ENCODE data around the gene SLC30A7. TPM values are rescaled to one million over a fixed set of nuclear protein-coding genes. Genes with fewer than 3 reads are reported as not detected.

The SLC30A7 gene
- total and polyA plus RNA-seq, 2 of the 13 experiments (the other 11 are each of a cell fraction or from before 2014, with no cell fraction given), result 8.3 to 40.8 TPM

DNA sequence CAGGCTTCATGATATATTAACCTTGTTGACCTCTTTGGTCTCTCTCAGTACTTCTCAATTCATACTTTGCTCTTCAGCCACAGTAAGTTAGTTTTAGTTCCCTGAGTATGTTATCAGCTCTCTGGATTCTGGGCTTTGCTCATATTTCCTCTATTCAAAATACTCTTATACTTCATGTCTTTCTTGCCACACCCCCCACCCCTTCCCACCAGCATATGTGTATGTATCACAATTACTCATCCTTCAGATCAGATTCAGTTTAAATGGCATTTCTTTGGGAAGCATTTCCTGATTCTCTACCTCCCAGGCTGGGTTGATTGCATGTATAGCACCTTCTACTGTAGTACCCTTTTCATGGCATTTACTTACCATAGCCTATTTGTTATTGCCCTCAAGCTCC is 28.3 kb downstream of the SLC30A7 start (continued):
- TF ChIP-seq, protein P1, sequence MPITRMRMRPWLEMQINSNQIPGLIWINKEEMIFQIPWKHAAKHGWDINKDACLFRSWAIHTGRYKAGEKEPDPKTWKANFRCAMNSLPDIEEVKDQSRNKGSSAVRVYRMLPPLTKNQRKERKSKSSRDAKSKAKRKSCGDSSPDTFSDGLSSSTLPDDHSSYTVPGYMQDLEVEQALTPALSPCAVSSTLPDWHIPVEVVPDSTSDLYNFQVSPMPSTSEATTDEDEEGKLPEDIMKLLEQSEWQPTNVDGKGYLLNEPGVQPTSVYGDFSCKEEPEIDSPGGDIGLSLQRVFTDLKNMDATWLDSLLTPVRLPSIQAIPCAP (CRISPR knock-in tag; IDR thresholded peaks at IDR 0.05; ENCODE audit: low read depth), result no peak
- TF ChIP-seq, protein P2, sequence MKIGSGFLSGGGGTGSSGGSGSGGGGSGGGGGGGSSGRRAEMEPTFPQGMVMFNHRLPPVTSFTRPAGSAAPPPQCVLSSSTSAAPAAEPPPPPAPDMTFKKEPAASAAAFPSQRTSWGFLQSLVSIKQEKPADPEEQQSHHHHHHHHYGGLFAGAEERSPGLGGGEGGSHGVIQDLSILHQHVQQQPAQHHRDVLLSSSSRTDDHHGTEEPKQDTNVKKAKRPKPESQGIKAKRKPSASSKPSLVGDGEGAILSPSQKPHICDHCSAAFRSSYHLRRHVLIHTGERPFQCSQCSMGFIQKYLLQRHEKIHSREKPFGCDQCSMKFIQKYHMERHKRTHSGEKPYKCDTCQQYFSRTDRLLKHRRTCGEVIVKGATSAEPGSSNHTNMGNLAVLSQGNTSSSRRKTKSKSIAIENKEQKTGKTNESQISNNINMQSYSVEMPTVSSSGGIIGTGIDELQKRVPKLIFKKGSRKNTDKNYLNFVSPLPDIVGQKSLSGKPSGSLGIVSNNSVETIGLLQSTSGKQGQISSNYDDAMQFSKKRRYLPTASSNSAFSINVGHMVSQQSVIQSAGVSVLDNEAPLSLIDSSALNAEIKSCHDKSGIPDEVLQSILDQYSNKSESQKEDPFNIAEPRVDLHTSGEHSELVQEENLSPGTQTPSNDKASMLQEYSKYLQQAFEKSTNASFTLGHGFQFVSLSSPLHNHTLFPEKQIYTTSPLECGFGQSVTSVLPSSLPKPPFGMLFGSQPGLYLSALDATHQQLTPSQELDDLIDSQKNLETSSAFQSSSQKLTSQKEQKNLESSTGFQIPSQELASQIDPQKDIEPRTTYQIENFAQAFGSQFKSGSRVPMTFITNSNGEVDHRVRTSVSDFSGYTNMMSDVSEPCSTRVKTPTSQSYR (CRISPR knock-in tag; IDR thresholded peaks at IDR 0.05; ENCODE audit: borderline replicate concordance), result no peak
- TF ChIP-seq, protein P3, sequence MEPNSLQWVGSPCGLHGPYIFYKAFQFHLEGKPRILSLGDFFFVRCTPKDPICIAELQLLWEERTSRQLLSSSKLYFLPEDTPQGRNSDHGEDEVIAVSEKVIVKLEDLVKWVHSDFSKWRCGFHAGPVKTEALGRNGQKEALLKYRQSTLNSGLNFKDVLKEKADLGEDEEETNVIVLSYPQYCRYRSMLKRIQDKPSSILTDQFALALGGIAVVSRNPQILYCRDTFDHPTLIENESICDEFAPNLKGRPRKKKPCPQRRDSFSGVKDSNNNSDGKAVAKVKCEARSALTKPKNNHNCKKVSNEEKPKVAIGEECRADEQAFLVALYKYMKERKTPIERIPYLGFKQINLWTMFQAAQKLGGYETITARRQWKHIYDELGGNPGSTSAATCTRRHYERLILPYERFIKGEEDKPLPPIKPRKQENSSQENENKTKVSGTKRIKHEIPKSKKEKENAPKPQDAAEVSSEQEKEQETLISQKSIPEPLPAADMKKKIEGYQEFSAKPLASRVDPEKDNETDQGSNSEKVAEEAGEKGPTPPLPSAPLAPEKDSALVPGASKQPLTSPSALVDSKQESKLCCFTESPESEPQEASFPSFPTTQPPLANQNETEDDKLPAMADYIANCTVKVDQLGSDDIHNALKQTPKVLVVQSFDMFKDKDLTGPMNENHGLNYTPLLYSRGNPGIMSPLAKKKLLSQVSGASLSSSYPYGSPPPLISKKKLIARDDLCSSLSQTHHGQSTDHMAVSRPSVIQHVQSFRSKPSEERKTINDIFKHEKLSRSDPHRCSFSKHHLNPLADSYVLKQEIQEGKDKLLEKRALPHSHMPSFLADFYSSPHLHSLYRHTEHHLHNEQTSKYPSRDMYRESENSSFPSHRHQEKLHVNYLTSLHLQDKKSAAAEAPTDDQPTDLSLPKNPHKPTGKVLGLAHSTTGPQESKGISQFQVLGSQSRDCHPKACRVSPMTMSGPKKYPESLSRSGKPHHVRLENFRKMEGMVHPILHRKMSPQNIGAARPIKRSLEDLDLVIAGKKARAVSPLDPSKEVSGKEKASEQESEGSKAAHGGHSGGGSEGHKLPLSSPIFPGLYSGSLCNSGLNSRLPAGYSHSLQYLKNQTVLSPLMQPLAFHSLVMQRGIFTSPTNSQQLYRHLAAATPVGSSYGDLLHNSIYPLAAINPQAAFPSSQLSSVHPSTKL (CRISPR knock-in tag; IDR thresholded peaks at IDR 0.05), result no peak

DNA sequence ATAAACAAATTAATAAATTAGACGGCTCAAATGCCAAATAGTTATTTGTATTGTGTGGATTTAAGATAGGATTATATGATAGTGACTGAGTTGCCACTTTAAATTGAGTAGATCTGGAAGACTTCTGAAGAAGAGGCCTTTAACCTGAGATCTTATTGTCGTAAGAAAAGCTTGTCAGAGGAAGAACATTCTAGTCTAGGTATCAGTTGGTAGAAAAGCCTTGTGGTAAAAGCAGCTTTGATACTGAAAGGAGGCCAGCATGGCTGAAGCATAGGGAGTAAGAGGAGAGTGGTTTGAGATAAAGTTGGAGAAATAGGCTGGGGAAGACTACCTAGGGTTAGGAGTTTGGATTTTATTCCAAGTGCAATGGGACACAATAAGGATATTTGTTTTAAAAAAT is 29.1 kb downstream of the SLC30A7 start:
- Histone ChIP-seq H3K79me2 (ENCODE audit: insufficient read depth, low read length) (no peaks in the 10 kb centered on the region), H4K20me1 (ENCODE audit: insufficient read depth, low read length) (no peaks in the 10 kb centered on the region), H3K27ac (ENCODE audit: extremely low read length, insufficient read depth, low read length) (no peak overlapping the region), H3K4me3 (replicated peaks in 1 of 3; ENCODE audit: insufficient read depth in 1 of 3, low read depth in 2 of 3, low read length in 3 of 3) (no peak overlapping the region), H2AFZ (ENCODE audit: low read length) (no peak overlapping the region), H3K36me3 (replicated peaks in 1 of 2; ENCODE audit: control insufficient read depth in 1 of 2, insufficient read depth in 2 of 2, low read length in 2 of 2) (peaks cover 1 to 36% of the 10 kb centered on the region in 2 experiments), H3K27me3 (ENCODE audit: control insufficient read depth in 1 of 2, insufficient read depth in 2 of 2, low read length in 2 of 2) (no peaks in the 10 kb centered on the region), H3K4me2 (ENCODE audit: low read depth, low read length) (no peak overlapping the region), H3K4me1 (ENCODE audit: insufficient read depth, low read length) (no peaks in the 10 kb centered on the region), H3K9ac (ENCODE audit: insufficient read depth, low read depth, low read length) (no peak overlapping the region), H3K9me3 (ENCODE audit: low read length) (no peaks in the 10 kb centered on the region)
- CTCF ChIA-PET (ENCODE audit: low intra/inter-chr PET ratio, low total read pairs), result no interaction called here
- intact Hi-C loops (cut with micrococcal nuclease; ENCODE audit: unreplicated experiment), result no loop called here
- in situ Hi-C loops (cut with HindIII; ENCODE audit: extremely low pct_ligation_motif_present, low pct_unique_long_range_greater_than_20kb), result loop anchor here (5.0 kb wide), 1 partner anchor 312 kb away; the partner anchor contains the start of gene S1PR1
- FAIRE-seq, result no peak
- POLR2A ChIA-PET, result no interaction called here
- no TSS peak for BruUV-seq (replicated peaks)
- ATAC-seq, result no peak
- 95% methylated on average over 2 of the region's 2 CpGs for WGBS (ENCODE audit: low lambda C conversion rate)
- DNase-seq (ENCODE audit: low spot score), result no peak
- TF ChIP-seq ZNF331 (CRISPR knock-in tag; IDR thresholded peaks at IDR 0.05) (no peak), FLYWCH1 (CRISPR knock-in tag; IDR thresholded peaks at IDR 0.05) (no peak)
- TF ChIP-seq, protein P4, sequence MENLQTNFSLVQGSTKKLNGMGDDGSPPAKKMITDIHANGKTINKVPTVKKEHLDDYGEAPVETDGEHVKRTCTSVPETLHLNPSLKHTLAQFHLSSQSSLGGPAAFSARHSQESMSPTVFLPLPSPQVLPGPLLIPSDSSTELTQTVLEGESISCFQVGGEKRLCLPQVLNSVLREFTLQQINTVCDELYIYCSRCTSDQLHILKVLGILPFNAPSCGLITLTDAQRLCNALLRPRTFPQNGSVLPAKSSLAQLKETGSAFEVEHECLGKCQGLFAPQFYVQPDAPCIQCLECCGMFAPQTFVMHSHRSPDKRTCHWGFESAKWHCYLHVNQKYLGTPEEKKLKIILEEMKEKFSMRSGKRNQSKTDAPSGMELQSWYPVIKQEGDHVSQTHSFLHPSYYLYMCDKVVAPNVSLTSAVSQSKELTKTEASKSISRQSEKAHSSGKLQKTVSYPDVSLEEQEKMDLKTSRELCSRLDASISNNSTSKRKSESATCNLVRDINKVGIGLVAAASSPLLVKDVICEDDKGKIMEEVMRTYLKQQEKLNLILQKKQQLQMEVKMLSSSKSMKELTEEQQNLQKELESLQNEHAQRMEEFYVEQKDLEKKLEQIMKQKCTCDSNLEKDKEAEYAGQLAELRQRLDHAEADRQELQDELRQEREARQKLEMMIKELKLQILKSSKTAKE (CRISPR knock-in tag; IDR thresholded peaks at IDR 0.05; ENCODE audit: borderline replicate concordance), result no peak
